Upper lobe of left lung (tissue), 6 donors: ENCODE results near the gene TCHP. TPM values are rescaled to one million over a fixed set of nuclear protein-coding genes. Genes with fewer than 3 reads are reported as not detected.

Experiments used
- ATAC-seq, 2 donors: fragments of 200-7000 bp; cut with Tn5 transposase; one replicate each; pipeline ENCODE4 v1.9.1; 2022; ENCODE audit warnings: mild to moderate bottlenecking in 2 of 2, moderate library complexity in 2 of 2; ENCODE audit not compliant: low FRiP score in 2 of 2
- DNase-seq, 2 donors: peaks; one replicate each; pipeline ENCODE4 v3.0.0-alpha.2; 2019 to 2020
- H3K27ac ChIP-seq, 4 donors: fragments of 200-600 bp; sonication (generic); one replicate each; pipeline ENCODE4 v1.5.1; 2016 to 2019
- H3K27me3 ChIP-seq, 4 donors: fragments of 200-600 bp; sonication (generic); one replicate each; pipeline ENCODE4 v1.5.1; 2017 to 2019
- H3K36me3 ChIP-seq, 4 donors: fragments of 200-600 bp; sonication (generic); one replicate each; pipeline ENCODE4 v1.5.1; 2016 to 2019
- H3K4me1 ChIP-seq, 4 donors: fragments of 200-600 bp; sonication (generic); one replicate each; pipeline ENCODE4 v1.5.1; 2018 to 2019
- H3K4me3 ChIP-seq, 4 donors: fragments of 200-600 bp; sonication (generic); one replicate each; pipeline ENCODE4 v1.5.1; 2017 to 2019; ENCODE audit warnings: mild to moderate bottlenecking in 2 of 4, moderate library complexity in 1 of 4
- H3K9me3 ChIP-seq, 4 donors: fragments of 200-600 bp; sonication (generic); one replicate each; pipeline ENCODE4 v1.5.1; 2018 to 2019
- CTCF ChIP-seq, 6 experiments: fragments of 450-650 bp in 4 of 6; fragments of 200-600 bp in 2 of 6; sonication (generic) in 2 of 6; IDR thresholded peaks; one replicate each; pipeline ENCODE4 v1.5.1; 2016 to 2019; ENCODE audit warnings: antibody characterized with exemption in 6 of 6
- EP300 ChIP-seq, 4 donors: sonication (generic); formaldehyde crosslinking; IDR thresholded peaks; one replicate each; pipeline ENCODE4 v1.5.1; 2017; ENCODE audit warnings: antibody characterized with exemption in 4 of 4, control low read depth in 2 of 4
- POLR2A ChIP-seq, 4 donors: fragments of 450-650 bp; IDR thresholded peaks; one replicate each; pipeline ENCODE4 v1.5.1; 2016 to 2017; ENCODE audit warnings: antibody characterized with exemption in 4 of 4, mild to moderate bottlenecking in 2 of 4
- POLR2AphosphoS5 ChIP-seq, 2 donors: sonication (generic); formaldehyde crosslinking; IDR thresholded peaks; one replicate each; pipeline ENCODE4 v1.5.1; 2017; ENCODE audit warnings: antibody characterized with exemption in 2 of 2
- WGBS, 2 donors: methylation state at CpG; one replicate each; pipeline ENCODE4 v1.1.5; 2017 to 2018; 5-methylcytosine and 5-hydroxymethylcytosine counted together
- total RNA-seq, 6 donors: library from RNA; depleted of rRNA in 4 of 6; stranded (reverse); fragments of >200 nt in 4 of 6; gene quantifications; one replicate each; pipeline versions ENCODE4 v1.1.0 to v1.2.1, GENCODE V29; 2016 to 2021
- donor health status: DM: no; HTN: no; CAD: no; lungs with moderate emphysema.
- donor health status: DM: no; HTN: yes; CAD: no; lungs with severe emphysema.

TCHP gene
- total RNA-seq, 6 donors from 2014 or later = 10.5 to 90.1 (median 29.7) TPM

GRCh38 chr12:109879351-109880042, 20.6 kb upstream of the TCHP start:
- Histone ChIP-seq H3K27ac (peak overlapping the region; percentile 75 to 92 (median 88)), H3K27me3 (no peaks in the 10 kb centered on the region), H3K4me3 (peak overlapping the region; percentile 46 to 95 (median 75)), H3K4me1 (peaks cover 29 to 59% (median 38%) of the 10 kb centered on the region in 4 donors), H3K9me3 (no peaks in the 10 kb centered on the region), H3K36me3 (no peaks in the 10 kb centered on the region)
- WGBS, 2 donors = 4 to 6% methylated on average over 9 to 13 of the region's 13 CpGs
- DNase-seq (no peak), ATAC-seq (peak in 1 of 2 donors; percentile 27)
- TF ChIP-seq POLR2AphosphoS5 (IDR thresholded peaks at IDR 0.05) (no peak), POLR2A (IDR thresholded peaks at IDR 0.05) (no peak), CTCF (IDR thresholded peaks at IDR 0.05) (no peak), EP300 (IDR thresholded peaks at IDR 0.05) (no peak)

- WGBS, 2 donors = 1% methylated on average over 17 to 65 of the region's 92 CpGs
- TF ChIP-seq POLR2AphosphoS5 (IDR thresholded peaks at IDR 0.05) (no peak), POLR2A (IDR thresholded peaks at IDR 0.05) (peak in 3 of 4 donors; percentile 39 to 52 (median 47)), CTCF (IDR thresholded peaks at IDR 0.05) (peak; percentile 87 to 100 (median 99))
- Histone ChIP-seq H3K4me3 (peak within 1 kb of the TSS; percentile 46 to 95 (median 75)), H3K27me3 (no peaks in the 10 kb centered on the region), H3K36me3 (no peaks in the 10 kb centered on the region), H3K4me1 (peaks cover 28 to 53% (median 37%) of the 10 kb centered on the region in 4 donors), H3K9me3 (no peaks in the 10 kb centered on the region), H3K27ac (peak within 1 kb of the TSS; percentile 75 to 92 (median 88))
- DNase-seq (peak; percentile 90 to 99), ATAC-seq (peak; percentile 94 to 98)
Observed at GRCh38 chr12:109880043-109880931, 19.8 kb upstream of the TCHP start, which contains the start of gene GLTP. Gene GLTP (minus strand): TSS chr12:109880541. CDS start chr12:109880374, 167 bp downstream.

- no peak for TF ChIP-seq EP300 (IDR thresholded peaks at IDR 0.05)
- TF ChIP-seq CTCF (IDR thresholded peaks at IDR 0.05) = no peak
- TF ChIP-seq POLR2A (IDR thresholded peaks at IDR 0.05) = no peak
- no peak for TF ChIP-seq POLR2AphosphoS5 (IDR thresholded peaks at IDR 0.05)
- Histone ChIP-seq H3K9me3 (no peaks in the 10 kb centered on the region), H3K27ac (peak overlapping the region; percentile 42 to 92 (median 74)), H3K4me3 (peak overlapping the region; percentile 38 to 95 (median 75)), H3K4me1 (peaks cover 22 to 46% (median 32%) of the 10 kb centered on the region in 4 donors), H3K27me3 (no peaks in the 10 kb centered on the region), H3K36me3 (no peaks in the 10 kb centered on the region)
- no peak for DNase-seq
- ATAC-seq = peak in 1 of 2 donors; percentile 3
- WGBS, 2 donors = 8 to 11% methylated on average over 9 of the region's 9 CpGs
Observed at GRCh38 chr12:109880938-109881337, 19.1 kb upstream of the TCHP start.

- 93 to 97% methylated on average over 2 of the region's 2 CpGs for WGBS, 2 donors
- DNase-seq (no peak), ATAC-seq (no peak)
- Histone ChIP-seq H3K9me3 (no peaks in the 10 kb centered on the region), H3K27ac (no peak overlapping the region), H3K27me3 (no peaks in the 10 kb centered on the region), H3K4me3 (no peak overlapping the region), H3K36me3 (no peaks in the 10 kb centered on the region), H3K4me1 (peaks cover 22 to 38% (median 28%) of the 10 kb centered on the region in 4 donors)
- TF ChIP-seq POLR2AphosphoS5 (IDR thresholded peaks at IDR 0.05) (no peak), CTCF (IDR thresholded peaks at IDR 0.05) (no peak), EP300 (IDR thresholded peaks at IDR 0.05) (no peak), POLR2A (IDR thresholded peaks at IDR 0.05) (no peak)
Observed at GRCh38 chr12:109881752-109882151, 18.3 kb upstream of the TCHP start.
